ENCODE results near the gene SEMA4D. TPM values are rescaled to one million over a fixed set of nuclear protein-coding genes. Genes with fewer than 3 reads are reported as not detected.

The SEMA4D gene
- total RNA-seq, 4 donors from 2014 or later = 13.4 to 27.3 (median 24.8) TPM

DNA sequence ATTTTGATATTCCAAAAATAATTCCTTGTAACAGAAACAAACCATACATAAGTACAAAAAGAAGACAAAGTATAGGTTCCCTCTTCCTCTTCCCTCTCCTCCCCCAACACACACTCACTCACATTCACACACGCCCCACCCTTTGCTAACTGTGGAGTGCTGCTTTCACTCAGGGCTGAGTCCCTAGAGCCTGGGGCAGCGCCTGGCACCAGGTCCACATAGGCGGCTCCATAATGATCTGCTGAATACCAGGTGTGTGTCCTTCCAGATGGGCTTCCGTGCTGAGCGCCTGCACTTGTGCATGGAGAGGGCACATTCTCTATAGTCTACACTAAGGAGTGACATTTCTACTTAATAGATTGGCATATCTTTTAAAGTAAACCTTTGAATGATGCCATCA, 3.7 kb downstream of the SEMA4D start:
- WGBS, 2 donors = 78 to 89% methylated on average over 5 of the region's 5 CpGs
- Histone ChIP-seq H3K27ac (peak overlapping the region in 3 of 4 donors; percentile 14 to 91 (median 81)), H3K36me3 (no peaks in the 10 kb centered on the region), H3K4me1 (peaks cover 0 to 63% (median 25%) of the 10 kb centered on the region in 4 donors), H3K27me3 (no peaks in the 10 kb centered on the region), H3K4me3 (no peak overlapping the region), H3K9me3 (no peaks in the 10 kb centered on the region)
- no peak for DNase-seq (ENCODE audit: low spot score in 2 of 2)
- TF ChIP-seq, protein P1, sequence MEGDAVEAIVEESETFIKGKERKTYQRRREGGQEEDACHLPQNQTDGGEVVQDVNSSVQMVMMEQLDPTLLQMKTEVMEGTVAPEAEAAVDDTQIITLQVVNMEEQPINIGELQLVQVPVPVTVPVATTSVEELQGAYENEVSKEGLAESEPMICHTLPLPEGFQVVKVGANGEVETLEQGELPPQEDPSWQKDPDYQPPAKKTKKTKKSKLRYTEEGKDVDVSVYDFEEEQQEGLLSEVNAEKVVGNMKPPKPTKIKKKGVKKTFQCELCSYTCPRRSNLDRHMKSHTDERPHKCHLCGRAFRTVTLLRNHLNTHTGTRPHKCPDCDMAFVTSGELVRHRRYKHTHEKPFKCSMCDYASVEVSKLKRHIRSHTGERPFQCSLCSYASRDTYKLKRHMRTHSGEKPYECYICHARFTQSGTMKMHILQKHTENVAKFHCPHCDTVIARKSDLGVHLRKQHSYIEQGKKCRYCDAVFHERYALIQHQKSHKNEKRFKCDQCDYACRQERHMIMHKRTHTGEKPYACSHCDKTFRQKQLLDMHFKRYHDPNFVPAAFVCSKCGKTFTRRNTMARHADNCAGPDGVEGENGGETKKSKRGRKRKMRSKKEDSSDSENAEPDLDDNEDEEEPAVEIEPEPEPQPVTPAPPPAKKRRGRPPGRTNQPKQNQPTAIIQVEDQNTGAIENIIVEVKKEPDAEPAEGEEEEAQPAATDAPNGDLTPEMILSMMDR (IDR thresholded peaks at IDR 0.05) = no peak
- TF ChIP-seq POLR2A (IDR thresholded peaks at IDR 0.05) = no peak
- TF ChIP-seq EP300 (IDR thresholded peaks at IDR 0.05) = no peak

DNA sequence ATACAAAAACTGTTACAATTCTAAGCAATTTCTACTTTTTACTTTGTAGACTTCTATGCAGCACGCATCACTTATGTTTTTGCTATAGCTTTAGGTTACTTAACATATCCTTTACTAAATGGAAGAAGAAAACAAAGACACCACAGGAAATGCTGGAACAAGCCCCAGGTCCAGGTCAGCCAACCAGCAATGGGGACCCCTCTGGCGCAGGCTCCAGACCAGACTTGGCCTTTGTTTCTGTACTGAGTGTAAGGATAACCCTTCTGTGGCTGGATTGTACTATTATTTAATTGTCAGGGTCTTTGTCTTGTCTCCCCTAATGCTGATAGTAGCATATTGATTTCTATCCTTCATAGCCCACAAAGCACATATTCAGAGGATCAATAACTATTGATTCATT, 4.2 kb downstream of the SEMA4D start:
- H3K27me3 ChIP-seq = no peaks in the 10 kb centered on the region
- H3K4me3 ChIP-seq = no peak overlapping the region
- no peaks in the 10 kb centered on the region for H3K36me3 ChIP-seq
- DNase-seq (ENCODE audit: low spot score in 2 of 2) = no peak
- H3K27ac ChIP-seq = peak overlapping the region; percentile 0 to 91 (median 40)
- TF ChIP-seq POLR2A (IDR thresholded peaks at IDR 0.05) (no peak), EP300 (IDR thresholded peaks at IDR 0.05) (no peak)
- TF ChIP-seq, protein P1 (IDR thresholded peaks at IDR 0.05) = no peak
- H3K9me3 ChIP-seq = no peaks in the 10 kb centered on the region
- peaks cover 0 to 62% (median 23%) of the 10 kb centered on the region in 4 donors for H3K4me1 ChIP-seq
- WGBS, 2 donors = 44 to 53% methylated on average over 2 of the region's 2 CpGs

DNA sequence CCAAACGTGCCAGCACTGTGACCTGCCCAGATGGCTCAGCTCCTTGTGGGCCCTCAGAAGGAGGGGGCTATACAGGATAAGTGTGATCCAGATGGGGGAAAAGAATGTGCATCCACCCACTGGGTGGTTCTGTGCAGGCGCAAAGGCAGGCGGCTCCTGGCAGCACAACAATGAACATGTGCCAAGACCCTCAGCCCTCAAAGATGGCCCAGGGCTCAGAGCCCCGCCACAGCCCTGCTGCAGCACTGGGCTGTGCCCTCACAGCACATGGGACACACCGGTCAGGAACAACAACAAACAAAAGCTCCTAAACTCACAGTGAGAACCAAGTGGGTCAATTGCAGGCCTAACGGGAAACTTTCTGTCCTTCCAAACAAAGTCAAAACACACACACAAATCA, 4.7 kb downstream of the SEMA4D start:
- no peak overlapping the region for H3K4me3 ChIP-seq
- no peak for DNase-seq (ENCODE audit: low spot score in 2 of 2)
- H3K27me3 ChIP-seq = no peaks in the 10 kb centered on the region
- 26 to 29% methylated on average over 4 to 6 of the region's 6 CpGs for WGBS, 2 donors
- H3K27ac ChIP-seq = peak overlapping the region; percentile 0 to 91 (median 40)
- peaks cover 0 to 57% (median 21%) of the 10 kb centered on the region in 4 donors for H3K4me1 ChIP-seq
- H3K36me3 ChIP-seq = no peaks in the 10 kb centered on the region
- H3K9me3 ChIP-seq = no peaks in the 10 kb centered on the region
- TF ChIP-seq, protein P1 (IDR thresholded peaks at IDR 0.05) = no peak
- TF ChIP-seq EP300 (IDR thresholded peaks at IDR 0.05) (peak in 1 of 2 donors; percentile 55), POLR2A (IDR thresholded peaks at IDR 0.05) (no peak)

DNA sequence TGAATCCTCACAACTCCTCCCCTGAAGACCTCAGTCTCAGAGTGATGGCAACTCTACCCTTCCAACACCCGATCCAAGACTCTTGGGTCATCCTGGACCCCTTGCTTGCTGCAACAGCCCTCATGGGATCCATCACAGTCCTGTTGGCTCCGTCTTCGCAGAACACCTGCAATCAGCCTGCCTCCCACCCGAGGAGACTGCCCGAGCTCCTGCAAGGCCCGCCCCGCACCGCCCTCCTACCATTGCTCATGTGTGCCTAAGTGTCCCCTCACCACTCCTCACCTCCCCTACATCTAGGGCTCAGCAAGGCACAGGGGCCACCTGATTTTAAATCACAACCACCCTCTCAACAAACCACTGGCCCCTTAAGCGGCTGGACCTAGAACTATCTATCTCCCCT, 5.3 kb downstream of the SEMA4D start:
- no peaks in the 10 kb centered on the region for H3K27me3 ChIP-seq
- H3K4me1 ChIP-seq = peaks cover 0 to 56% (median 20%) of the 10 kb centered on the region in 4 donors
- no peak overlapping the region for H3K4me3 ChIP-seq
- no peak for DNase-seq (ENCODE audit: low spot score in 2 of 2)
- WGBS, 2 donors = 91 to 98% methylated on average over 9 of the region's 9 CpGs
- no peaks in the 10 kb centered on the region for H3K9me3 ChIP-seq
- H3K36me3 ChIP-seq = no peaks in the 10 kb centered on the region
- TF ChIP-seq, protein P1 (IDR thresholded peaks at IDR 0.05) = no peak
- no peak for TF ChIP-seq EP300 (IDR thresholded peaks at IDR 0.05)
- TF ChIP-seq POLR2A (IDR thresholded peaks at IDR 0.05) = no peak
- H3K27ac ChIP-seq = peak overlapping the region in 3 of 4 donors; percentile 0 to 91 (median 81)

DNA sequence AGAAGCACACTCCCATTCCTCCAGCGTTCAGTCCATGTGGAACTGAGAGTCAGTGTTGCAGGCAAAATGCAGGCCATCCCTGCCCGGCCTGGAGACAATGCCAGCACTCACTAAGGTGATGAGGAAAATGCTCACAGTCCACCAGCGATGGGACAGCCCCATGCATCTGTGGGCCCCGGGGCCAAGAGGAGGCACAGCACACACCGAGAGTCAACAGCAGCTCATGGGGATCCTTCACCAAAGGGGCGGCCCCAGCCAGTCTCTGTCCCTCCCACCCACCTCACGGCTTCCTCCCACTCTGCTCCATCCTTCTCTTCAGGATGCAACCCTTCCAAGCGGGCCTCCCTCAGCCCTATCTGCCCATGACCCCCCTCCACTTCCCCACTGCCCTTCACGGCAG, 6.2 kb downstream of the SEMA4D start:
- Histone ChIP-seq H3K27ac (peak overlapping the region in 2 of 4 donors; percentile 1 to 21), H3K4me1 (peaks cover 0 to 51% (median 19%) of the 10 kb centered on the region in 4 donors), H3K9me3 (no peaks in the 10 kb centered on the region), H3K36me3 (no peaks in the 10 kb centered on the region), H3K27me3 (no peaks in the 10 kb centered on the region), H3K4me3 (no peak overlapping the region)
- no peak for DNase-seq (ENCODE audit: low spot score in 2 of 2)
- TF ChIP-seq EP300 (IDR thresholded peaks at IDR 0.05) = no peak
- TF ChIP-seq, protein P1 (IDR thresholded peaks at IDR 0.05) = no peak
- TF ChIP-seq POLR2A (IDR thresholded peaks at IDR 0.05) = no peak
- WGBS, 2 donors = 89 to 91% methylated on average over 9 of the region's 9 CpGs
